ENCODE data around the gene CFAP410.

CFAP410 gene

DNA sequence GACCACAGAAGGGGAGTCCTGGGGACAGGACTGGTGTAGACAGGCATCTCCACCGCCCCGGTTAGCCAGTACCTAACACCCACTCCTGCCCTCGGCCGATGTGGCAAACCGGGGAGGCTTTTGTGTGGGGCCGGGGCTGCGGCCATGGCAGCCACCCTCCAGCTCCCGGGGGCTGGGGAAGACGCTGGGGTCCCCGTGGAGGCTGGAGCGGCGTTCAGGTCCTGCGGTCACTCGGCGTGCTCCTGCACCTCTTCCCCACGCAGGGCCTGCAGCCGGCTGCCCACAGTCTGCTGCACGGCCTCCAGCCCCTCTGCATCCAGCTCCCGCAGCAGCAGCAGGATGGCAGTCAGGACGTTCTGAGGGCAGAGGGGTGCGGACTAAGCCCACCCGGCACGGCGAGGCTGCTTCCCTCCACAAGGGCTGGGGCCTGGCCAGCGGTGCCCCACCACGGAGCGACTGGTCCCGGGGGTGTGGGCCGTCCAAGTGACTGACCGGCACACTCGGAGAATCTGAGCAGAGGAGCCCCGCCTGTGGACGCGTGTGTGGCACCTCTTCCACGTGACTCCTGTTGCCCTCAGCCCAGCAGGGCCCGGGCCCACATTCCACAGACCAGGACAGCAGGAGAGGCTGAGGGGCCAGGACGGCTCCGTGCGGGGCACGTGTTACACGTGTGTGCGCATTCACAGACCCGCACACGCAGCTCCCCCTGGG is 9.1 kb downstream of the CFAP410 start:
- no peak for DNase-seq

DNA sequence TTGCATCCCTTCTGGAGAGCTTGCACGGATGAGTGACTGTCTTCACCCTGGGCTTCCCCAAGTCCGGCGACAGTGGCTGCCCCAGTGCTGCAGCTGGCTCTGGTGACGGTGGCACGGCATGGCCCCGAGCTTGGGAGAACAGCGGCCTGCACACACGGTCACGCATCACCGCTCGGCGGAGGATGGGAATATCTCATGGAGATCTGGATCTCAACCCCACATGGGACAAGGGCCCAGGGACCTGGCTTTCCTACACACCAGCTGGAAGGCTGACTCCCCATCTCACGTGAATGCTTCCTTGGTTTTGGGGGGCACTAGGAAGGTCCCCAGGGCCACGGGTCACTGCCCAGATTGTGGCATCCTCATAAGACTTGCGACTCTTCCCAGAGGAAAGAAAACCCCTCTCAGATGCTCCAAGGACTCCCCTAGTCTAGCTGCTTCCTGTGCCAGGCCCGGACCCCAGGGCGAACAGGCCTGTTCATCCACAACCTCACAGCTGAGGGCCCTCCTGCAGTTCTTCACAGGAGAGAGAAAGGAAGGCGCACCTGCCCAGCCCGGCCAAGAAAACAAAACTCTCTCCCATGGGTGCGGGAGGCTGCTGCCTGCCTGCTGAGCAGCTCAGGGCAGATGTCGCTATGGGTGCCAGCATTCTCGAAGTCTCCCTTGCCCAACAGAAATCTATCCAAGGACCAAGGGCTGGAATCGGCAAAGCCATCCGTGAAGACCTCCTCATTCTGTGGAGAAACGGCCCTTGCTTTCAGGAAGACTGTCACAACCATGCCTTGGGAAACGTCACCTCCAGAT is 9.9 kb downstream of the CFAP410 start:
- no peak for DNase-seq

DNA sequence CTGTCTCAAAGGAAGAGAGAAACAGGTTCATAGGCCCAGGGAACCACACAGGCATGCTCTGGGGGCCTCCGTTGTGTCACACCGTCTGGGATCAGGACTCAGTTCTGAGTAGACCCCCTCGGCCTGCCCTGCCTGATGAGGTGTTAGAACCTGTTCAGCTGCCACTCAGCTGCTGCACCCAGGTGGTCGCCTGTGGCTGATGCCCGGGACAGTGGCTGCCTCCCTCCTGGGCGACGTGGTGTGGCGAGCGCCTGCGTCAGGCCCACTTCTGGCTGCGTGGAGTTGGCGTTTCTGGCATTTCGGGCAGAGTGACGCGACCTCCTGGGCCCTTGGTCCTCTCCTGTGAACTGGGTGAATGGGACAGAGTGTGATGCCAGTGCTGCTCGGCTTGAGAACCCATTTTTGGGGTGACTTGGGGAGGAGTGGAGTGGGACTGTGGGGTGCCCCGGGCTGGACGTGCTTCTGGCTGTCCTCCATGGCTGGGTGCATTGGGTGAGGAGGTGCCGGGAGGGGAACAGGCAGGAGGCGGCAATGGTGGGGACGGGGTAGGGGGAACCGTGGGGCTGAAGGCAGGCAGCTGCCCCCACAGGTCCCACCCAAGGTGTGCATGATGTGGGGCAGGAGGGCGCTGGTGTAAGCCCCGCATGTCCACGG is 10.8 kb downstream of the CFAP410 start:
- no peak for DNase-seq

DNA sequence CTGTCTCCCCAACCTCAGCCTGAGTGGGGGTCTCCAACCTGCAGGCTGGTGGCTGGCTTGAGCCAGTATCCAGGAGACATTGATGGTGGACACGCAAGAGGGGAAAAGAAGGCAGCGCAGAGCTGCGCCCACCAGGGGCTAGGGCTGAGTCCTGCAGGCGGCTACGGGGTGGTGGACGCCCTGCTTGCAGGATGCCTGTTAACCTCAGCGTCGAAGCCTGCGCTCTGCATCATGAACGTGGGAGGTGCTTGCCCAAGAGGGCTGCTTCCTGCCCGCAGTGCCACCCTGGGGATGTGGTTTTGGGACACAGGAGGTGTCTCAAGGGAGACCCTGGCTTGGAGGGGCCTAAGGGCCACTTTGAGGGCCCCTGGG is 11.6 kb downstream of the CFAP410 start:
- DNase-seq: no peak

DNA sequence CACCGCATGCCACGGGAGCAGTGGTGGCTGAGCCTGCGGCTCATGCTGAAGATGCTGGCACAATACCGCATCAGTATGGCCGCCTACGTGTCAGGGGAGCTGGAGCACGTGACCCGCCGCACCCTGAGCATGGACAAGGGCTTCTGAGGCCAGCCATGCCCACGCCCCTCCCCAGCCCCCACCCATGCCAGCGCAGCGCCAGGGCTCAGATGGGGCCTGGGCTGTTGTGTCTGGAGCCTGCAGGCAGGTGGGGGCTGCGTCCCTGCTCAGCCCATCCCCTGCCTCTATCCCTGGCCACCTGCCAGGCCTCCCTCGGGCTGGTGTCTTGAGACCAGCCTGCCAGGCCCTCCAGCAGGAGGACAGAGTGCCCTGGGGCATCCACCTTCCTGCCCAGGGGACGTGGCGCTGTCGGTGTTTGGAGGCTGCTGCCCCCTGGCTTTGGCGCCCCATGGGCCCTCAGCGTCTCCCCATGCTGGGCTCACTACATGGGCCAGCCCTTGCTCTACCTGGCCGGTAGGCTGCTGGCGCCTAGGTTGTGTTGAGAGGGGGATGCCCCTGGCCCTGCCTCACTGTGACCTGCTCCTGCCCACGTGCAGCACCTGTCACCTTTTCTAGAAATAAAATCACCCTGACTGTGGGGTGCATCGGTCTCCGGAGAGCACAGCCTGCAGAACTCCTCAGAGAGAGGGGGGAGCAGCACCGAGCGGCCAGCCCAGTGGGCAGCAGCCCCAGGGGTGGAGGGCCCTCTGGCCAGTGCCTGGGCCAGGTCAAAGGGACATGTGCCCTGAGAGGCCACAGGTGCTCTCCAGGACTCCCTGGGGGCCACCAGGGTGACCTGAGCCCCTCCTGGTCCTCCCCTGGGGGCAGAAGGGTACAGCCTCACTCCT is 12.2 kb downstream of the CFAP410 start:
- no peak for DNase-seq

DNA sequence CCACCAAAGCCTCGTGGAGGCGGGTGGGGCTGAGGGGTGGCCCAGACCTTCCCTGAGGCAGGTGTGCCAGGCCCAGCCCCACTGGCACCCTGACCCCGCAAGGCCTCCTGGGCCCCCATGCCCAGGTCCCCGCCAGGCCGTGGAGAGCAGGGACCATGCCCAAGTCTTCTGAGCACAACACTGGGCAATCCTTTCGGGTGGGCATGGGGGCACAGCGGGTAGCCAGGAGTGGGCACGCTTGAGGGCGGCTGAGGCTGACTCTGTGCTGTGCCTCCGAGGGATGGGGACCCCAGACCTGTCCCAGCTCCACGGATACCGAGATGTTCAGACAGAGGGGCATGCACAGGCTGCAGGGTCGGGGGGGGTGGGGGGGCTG is 12.9 kb downstream of the CFAP410 start:
- DNase-seq: no peak

DNA sequence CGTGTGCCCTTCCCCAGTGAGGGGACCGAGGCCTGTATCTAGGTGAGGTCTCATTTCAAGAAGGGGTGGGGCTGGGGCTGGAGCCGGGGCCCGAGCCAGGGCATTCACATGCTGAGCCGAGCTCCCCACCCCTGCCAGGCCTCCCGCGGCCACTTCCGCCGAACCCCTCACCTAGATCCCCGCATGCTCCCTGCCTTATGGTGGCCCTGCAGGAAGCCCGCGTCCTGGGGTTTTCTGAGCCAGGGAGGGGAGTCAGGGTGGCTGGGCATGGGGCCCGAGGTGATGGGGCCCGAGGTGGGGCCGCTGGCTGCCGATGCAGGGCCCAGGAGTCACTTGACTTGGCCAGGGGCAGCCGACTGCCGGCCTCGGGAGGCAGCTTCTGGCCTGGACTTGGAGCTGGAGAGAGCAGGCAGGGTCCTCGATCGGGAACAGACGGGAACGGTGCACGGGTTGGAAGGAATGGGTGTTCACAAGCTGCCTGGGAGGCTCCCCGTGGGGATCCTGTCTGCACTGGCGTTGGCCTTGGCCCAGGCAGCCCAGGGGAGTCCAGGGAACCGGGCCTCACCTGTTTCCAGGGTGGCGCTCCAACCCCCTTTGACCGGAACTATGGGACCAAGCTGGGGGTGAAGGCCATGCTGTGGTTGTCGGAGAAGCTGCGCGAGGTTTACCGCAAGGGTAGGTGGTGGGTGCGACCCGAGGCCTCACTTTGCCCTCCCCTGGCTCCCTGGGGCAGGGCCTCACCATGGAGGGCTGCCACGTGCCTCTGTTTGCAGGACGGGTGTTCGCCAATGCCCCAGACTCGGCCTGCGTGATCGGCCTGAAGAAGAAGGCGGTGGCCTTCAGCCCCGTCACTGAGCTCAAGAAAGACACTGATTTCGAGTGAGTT is 13.6 kb downstream of the CFAP410 start:
- no peak for DNase-seq

DNA sequence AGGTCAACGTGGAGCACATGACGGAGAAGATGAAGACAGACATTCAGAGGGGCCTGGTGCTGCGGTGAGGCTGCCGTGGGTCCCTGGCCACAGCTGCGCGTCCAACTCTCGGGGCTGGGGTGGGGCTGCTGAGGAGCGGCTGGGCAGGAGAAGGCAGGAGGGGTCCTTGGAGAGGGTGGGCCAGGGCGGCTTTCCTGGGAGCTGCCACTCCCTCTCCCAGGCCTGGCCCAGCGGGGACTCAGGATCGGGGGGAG is 14.4 kb downstream of the CFAP410 start:
- DNase-seq: no peak

DNA sequence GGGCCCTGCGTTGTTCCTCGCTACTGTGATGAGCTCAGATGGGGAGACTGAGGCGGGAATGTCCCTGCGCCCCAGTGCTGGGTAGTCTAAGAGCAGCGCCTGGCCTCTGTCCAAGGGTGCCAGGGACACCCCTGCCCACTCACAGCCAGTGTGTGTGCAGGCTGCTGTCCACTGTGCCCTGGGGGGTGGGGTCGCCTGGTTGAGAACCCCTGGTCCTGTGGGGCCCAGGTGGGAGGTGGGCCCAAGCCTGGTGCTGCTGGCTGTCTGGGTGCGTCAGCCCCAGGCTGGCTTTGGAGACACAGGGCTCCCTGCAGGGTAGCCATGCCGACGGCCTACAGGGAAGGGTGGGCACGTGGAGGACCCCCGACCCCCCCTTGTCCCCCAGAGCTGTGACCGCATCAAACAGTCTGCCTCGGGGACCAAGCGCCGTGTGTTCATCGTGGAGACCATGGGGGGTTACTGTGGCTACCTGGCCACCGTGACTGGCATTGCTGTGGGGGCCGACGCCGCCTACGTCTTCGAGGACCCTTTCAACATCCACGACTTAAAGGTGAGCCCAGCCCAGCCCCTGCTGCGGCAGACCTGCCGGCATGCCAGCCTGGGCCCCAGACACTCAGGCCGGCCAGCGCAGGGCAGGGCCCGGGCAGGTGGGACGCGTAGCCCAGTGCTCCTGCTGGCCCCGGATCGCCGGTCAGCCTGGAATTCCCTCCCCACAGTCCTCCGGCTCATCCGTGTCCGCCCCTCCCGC is 14.9 kb downstream of the CFAP410 start:
- no peak for DNase-seq

DNA sequence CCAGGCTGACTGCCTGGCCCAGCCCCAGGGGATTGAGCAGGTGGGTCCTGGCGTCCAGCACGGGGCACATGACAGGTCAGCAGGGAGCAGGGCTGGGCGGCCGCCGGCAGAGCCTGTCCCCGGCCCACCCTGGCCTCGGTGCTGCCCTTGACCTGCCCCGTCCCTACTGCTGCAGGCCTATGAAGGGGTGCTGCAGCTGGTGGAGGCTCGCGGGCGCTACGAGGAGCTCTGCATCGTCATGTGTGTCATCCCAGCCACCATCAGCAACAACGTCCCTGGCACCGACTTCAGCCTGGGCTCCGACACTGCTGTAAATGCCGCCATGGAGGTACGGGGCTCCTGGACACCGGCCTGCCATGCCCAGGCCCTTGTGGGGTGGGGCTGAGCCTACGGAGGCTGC is 15.6 kb downstream of the CFAP410 start:
- no peak for DNase-seq

DNA sequence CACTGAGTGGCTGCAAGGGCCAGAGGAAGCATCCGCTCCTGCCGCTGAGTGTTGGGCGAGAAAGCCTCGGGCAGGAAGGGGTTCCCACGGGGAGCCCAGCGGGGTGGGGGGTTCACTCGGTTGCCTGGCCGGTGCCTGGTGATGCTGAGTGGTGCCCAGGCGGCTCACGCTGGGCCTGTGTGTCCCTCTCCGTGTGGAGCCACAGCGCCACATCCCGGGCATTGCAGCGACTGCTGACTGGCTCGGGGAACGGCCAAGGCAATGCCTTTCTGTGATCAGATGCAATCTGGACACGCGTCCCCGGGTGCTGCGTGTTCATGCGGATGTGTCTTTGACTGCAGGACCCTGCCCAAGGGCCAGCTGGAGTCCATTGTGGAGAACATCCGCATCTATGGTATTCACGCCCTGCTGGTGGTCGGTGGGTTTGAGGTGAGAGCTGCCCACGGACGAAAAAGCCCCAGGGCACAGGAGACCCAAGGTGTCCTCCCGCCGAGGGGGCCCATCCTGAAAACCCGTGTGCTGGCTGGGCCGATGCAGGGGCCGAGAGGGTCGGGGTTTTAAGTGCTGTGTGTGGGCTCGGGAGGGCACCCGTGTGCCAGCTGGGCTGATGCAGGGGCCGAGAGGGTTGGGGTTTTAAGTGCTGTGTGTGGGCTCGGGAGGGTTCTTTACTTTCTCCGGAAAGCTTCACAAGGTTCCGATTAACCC is 16.4 kb downstream of the CFAP410 start:
- no peak for DNase-seq

DNA sequence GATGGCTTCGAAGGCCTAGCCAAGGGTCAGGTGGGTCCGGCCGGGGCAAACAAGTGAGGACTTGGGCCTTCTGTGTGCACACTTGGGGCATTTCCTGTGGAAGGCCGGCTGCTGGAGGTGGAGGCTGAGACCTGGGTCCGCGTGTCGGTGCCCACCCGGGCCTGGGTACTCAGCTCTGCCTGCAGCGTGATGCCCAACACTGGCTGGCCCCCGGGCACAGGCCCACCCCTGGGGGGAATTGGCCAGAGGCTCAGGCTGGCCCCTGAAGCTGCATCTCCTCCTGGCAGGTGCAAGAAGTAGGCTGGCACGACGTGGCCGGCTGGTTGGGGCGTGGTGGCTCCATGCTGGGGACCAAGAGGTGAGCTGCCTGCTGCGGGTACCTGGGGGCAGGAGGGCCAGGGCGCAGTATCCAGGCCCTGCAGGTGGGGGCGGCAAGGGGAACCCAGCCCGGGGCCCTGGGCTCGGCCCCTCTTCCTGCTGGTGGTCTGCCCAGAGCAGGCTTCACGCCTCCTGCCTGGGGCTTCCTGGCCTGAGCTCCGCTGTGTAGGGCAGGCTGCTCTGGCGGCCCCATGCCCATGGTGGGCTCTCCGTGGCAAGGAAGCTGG is 17.2 kb downstream of the CFAP410 start:
- DNase-seq: no peak

DNA sequence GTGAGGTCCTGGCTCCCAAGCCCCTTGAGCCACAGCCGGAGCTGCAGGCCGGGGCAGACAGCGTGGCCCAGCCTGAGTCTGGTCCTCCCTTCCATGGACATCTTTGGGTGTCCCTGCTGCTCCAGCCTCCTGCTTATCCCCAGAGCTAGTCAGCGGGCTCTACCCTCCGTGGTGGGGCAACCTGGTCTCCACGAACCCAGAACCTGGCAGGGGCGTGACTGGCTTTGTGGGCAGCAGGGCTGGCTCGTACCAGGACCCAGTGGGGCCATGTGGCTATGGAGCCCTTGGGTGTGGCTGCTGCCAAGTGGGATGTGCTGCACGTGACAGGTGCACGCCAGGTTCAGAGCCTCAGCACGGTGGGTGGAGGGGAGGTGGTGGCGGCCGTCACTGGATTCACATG is 18.3 kb downstream of the CFAP410 start:
- DNase-seq: no peak

DNA sequence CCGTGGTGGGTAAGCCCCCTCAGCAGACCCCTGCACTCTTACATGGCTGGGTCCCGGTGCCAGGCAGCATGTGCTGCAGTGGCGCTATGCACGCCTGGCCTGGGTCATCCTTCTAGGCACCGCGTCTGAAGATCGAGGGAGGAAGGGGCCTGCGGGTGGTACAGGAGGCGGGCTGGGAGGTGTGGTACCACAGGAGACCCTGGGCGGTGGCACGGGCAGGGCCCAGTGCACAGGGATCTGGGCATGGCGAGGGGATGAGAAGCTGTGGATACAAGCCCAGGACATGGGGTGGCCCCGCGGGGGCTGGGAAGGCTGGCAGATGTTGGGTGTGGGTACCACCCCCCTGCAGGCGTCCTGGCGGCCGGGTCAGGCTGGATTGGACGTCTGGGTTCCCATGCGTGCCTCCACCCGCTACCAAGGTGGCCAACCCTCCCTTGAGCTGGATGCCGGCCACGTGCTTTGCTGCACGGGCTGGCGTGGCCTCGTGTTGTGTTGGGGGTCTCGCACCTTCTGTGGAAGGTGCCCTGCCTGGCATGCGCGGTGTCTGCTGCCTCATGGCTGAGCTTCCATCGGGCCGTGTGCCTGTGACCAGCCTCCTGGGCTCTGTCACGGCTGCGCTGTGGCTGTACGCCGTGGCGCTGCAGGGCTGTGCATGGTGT is 19.7 kb downstream of the CFAP410 start:
- DNase-seq: no peak

DNA sequence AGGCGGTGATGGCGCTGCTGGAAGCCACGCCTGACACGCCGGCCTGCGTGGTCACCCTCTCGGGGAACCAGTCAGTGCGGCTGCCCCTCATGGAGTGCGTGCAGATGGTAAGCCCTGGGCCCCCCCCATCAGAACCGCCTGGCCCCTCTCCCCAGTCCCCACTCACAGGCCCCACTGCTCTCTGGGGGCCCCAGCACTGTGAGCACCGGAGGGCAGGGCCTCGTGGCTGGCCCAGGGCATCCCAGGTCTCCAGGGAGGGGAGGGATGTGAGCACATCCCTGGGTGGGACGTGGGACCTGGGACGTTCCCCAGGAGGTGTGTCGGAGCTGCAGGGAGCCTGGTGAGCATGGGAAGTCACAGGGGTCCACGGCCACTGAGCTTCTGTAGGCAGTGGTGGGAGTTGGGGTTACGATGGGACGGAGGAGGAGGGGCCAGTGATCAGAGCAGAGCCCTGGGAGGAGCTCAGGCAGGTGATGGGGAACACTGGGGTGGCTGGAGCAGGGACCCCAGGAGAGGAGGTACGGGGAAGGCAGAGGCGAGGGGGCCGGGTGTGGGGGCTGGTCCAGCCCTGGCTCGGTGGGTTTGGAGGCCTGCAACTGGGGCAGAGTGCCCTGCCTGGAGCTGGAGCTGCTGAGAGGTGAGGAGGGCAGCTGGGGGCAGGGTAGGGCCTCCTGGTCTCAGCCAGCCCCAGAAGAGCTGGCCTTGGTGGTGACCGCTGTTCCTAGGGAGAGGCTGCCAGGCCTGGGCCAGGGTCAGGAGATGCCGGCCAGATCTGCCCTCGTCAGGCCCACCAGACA is 20.5 kb downstream of the CFAP410 start:
- no peak for DNase-seq

DNA sequence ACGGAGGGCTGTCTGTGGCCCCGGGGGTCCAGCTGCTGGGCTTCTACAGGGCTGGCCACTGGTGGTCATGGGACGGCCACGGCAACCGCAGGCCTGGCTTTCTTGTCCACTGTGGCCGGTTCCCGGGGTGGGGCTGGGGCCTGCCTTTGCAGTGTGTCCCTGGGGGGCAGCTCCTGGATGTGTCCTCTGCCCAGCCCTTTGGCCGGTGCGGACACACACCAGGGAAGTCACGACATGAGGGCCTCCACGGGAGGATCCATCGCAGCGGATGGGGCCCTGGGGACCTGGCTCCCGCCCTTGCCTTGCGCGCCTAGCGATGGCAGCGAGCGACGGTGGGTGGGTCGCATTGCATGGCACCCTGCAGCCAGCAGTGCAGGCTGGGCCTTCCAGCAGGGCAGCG is 21.3 kb downstream of the CFAP410 start:
- DNase-seq: no peak

DNA sequence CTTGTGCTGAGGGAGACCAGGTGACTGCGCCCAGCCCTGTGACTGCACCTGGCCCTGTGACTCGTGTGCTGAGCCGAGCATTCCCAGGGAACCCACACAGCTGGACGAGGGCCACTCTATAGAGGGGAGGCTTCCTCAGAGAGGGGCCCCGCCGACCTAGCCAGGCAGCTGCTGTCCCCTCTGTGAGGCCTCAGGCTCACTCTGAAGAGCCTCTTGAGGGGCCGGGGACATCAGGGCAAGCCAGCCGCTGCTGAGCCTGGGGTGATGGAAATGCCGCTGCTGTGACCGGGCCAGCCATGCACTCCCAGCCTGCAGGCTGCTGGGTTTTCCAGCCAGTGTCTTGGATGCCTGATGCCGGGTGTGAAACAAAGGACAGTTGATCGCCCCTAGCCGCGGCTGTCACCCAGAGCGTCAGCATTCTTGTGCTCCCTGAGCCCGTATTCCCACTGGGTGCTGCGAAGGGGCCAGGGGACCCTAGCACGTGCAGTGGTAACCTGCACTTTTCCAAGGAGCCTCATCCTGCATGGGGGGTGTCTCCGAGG is 21.9 kb downstream of the CFAP410 start:
- DNase-seq: no peak

DNA sequence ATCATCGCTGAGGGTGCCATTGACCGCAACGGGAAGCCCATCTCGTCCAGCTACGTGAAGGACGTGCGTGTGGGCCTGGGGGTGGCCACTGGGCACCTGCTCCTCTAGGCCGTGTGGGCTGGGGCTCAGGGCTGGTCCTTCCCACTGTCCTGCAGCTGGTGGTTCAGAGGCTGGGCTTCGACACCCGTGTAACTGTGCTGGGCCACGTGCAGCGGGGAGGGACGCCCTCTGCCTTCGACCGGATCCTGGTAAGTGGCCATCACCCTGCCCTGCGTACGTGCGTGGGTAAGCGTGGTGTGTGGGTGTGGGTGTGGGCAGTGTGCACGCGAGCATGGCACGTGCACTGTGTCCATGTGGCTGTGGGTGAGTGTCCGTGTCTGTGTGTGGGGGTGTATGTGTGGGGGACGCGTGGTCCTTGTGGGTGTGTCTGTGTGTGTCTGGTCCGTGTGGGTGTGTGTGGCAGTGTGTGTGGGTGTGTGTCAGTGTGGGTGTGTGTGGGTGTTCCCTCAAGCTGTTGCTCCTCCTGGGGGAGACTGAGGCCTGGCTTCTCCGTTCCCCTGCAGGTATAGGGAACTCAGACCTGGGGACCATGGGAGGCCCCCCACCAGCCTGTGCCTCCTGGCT is 22.8 kb downstream of the CFAP410 start:
- DNase-seq: no peak
